IgD-negative memory B cell (primary cell): ENCODE data around the gene GHRHR. TPM values are rescaled to one million over a fixed set of nuclear protein-coding genes. Genes with fewer than 3 reads are reported as not detected.

Experiments
- H3K27ac Mint-ChIP-seq, 3 donors: one replicate each; pipeline ENCODE4 v1.8.0; 2020 to 2022; ENCODE audit warnings: mild to moderate bottlenecking in 3 of 3, mixed read lengths in 3 of 3, moderate library complexity in 1 of 3
- H3K27me3 Mint-ChIP-seq: one replicate; pipeline ENCODE4 v1.8.0; 2021; ENCODE audit warnings: mixed read lengths
- H3K36me3 Mint-ChIP-seq: one replicate; pipeline ENCODE4 v1.8.0; 2020; ENCODE audit warnings: mild to moderate bottlenecking, mixed read lengths
- H3K4me1 Mint-ChIP-seq, 3 donors: one replicate each; pipeline ENCODE4 v1.8.0; 2020 to 2022; ENCODE audit warnings: mixed read lengths in 3 of 3, mild to moderate bottlenecking in 1 of 3
- H3K4me3 Mint-ChIP-seq, 4 donors: one replicate each; pipeline ENCODE4 v1.8.0; 2020 to 2022; ENCODE audit warnings: mild to moderate bottlenecking in 4 of 4, mixed read lengths in 4 of 4, moderate library complexity in 3 of 4
- H3K9me3 Mint-ChIP-seq, 3 donors: one replicate each; pipeline ENCODE4 v1.8.0; 2020 to 2021; ENCODE audit warnings: mixed read lengths in 3 of 3, mild to moderate bottlenecking in 1 of 3
- polyA plus RNA-seq: library from polyadenylated mRNA; unstranded; fragments of 300-500 nt; fragmentation: Illumina TruSeq; gene quantifications from one replicate; pipeline ENCODE4 v1.2.3, GENCODE V29; 2021

GHRHR gene
- polyA plus RNA-seq, 1 donor from 2014 or later = not detected

- Mint-ChIP-seq H3K27me3 (peaks cover 30% of the 10 kb centered on the region), H3K4me3 (no peak overlapping the region), H3K4me1 (peaks cover 0 to 6% (median 4%) of the 10 kb centered on the region in 3 donors), H3K9me3 (no peaks in the 10 kb centered on the region), H3K36me3 (no peaks in the 10 kb centered on the region), H3K27ac (no peak overlapping the region)
These were observed 17.0 kb downstream of the GHRHR start for GRCh38 chr7:30980751-30981150.

- Mint-ChIP-seq H3K27ac (peak overlapping the region in 1 of 3 donors; percentile 23), H3K27me3 (peaks cover 30% of the 10 kb centered on the region), H3K36me3 (no peaks in the 10 kb centered on the region), H3K9me3 (no peaks in the 10 kb centered on the region), H3K4me1 (peaks cover 0 to 7% (median 6%) of the 10 kb centered on the region in 3 donors), H3K4me3 (peak overlapping the region in 2 of 4 donors; percentile 65 to 68)
These were observed 19.5 kb downstream of the GHRHR start for GRCh38 chr7:30983042-30983913.

- peak overlapping the region in 2 of 4 donors; percentile 65 to 68 for H3K4me3 Mint-ChIP-seq
- H3K36me3 Mint-ChIP-seq = no peaks in the 10 kb centered on the region
- H3K27me3 Mint-ChIP-seq = peaks cover 30% of the 10 kb centered on the region
- peak overlapping the region in 1 of 3 donors; percentile 23 for H3K27ac Mint-ChIP-seq
- peaks cover 0 to 7% (median 6%) of the 10 kb centered on the region in 3 donors for H3K4me1 Mint-ChIP-seq
- no peaks in the 10 kb centered on the region for H3K9me3 Mint-ChIP-seq
These were observed 20.1 kb downstream of the GHRHR start for GRCh38 chr7:30983914-30984247.

- no peaks in the 10 kb centered on the region for H3K9me3 Mint-ChIP-seq
- peak overlapping the region in 1 of 3 donors; percentile 23 for H3K27ac Mint-ChIP-seq
- no peaks in the 10 kb centered on the region for H3K36me3 Mint-ChIP-seq
- H3K4me3 Mint-ChIP-seq = no peak overlapping the region
- H3K4me1 Mint-ChIP-seq = peaks cover 0 to 7% (median 6%) of the 10 kb centered on the region in 3 donors
- peaks cover 30% of the 10 kb centered on the region for H3K27me3 Mint-ChIP-seq
These were observed 20.8 kb downstream of the GHRHR start for GRCh38 chr7:30984359-30985107.

- Mint-ChIP-seq H3K27ac (no peak overlapping the region), H3K27me3 (peaks cover 27% of the 10 kb centered on the region), H3K9me3 (no peaks in the 10 kb centered on the region)
These were observed 22.0 kb downstream of the GHRHR start for GRCh38 chr7:30985756-30986155.

GRCh38 chr7:30986331-30986730 is 22.6 kb downstream of the GHRHR start:
- H3K36me3 Mint-ChIP-seq = no peaks in the 10 kb centered on the region
- peaks cover 0 to 7% (median 6%) of the 10 kb centered on the region in 3 donors for H3K4me1 Mint-ChIP-seq
- peaks cover 25% of the 10 kb centered on the region for H3K27me3 Mint-ChIP-seq
- H3K27ac Mint-ChIP-seq = no peak overlapping the region
- no peaks in the 10 kb centered on the region for H3K9me3 Mint-ChIP-seq
- H3K4me3 Mint-ChIP-seq = no peak overlapping the region

More at GRCh38 chr7:30985756-30986155, 22.0 kb downstream of the GHRHR start:
- Mint-ChIP-seq H3K36me3 (no peaks in the 10 kb centered on the region), H3K4me3 (no peak overlapping the region), H3K4me1 (peaks cover 0 to 7% (median 6%) of the 10 kb centered on the region in 3 donors)

- H3K27me3 Mint-ChIP-seq = peaks cover 25% of the 10 kb centered on the region
- no peak overlapping the region for H3K4me3 Mint-ChIP-seq
- no peaks in the 10 kb centered on the region for H3K9me3 Mint-ChIP-seq
- H3K36me3 Mint-ChIP-seq = no peaks in the 10 kb centered on the region
- no peak overlapping the region for H3K27ac Mint-ChIP-seq
- H3K4me1 Mint-ChIP-seq = peaks cover 0 to 7% (median 6%) of the 10 kb centered on the region in 3 donors
These were observed 23.0 kb downstream of the GHRHR start for GRCh38 chr7:30986738-30987137.

GRCh38 chr7:30987178-30987577 is 23.4 kb downstream of the GHRHR start:
- peaks cover 25% of the 10 kb centered on the region for H3K27me3 Mint-ChIP-seq
- H3K27ac Mint-ChIP-seq = no peak overlapping the region
- no peaks in the 10 kb centered on the region for H3K9me3 Mint-ChIP-seq
- peaks cover 0 to 7% (median 6%) of the 10 kb centered on the region in 3 donors for H3K4me1 Mint-ChIP-seq
- no peak overlapping the region for H3K4me3 Mint-ChIP-seq
- H3K36me3 Mint-ChIP-seq = no peaks in the 10 kb centered on the region

- H3K27me3 Mint-ChIP-seq = peaks cover 25% of the 10 kb centered on the region
- no peaks in the 10 kb centered on the region for H3K36me3 Mint-ChIP-seq
- peak overlapping the region in 1 of 4 donors; percentile 27 for H3K4me3 Mint-ChIP-seq
- no peak overlapping the region for H3K27ac Mint-ChIP-seq
- H3K9me3 Mint-ChIP-seq = no peaks in the 10 kb centered on the region
- H3K4me1 Mint-ChIP-seq = peaks cover 0 to 7% (median 6%) of the 10 kb centered on the region in 3 donors
These were observed 24.2 kb downstream of the GHRHR start for GRCh38 chr7:30987936-30988335.

- no peak overlapping the region for H3K4me3 Mint-ChIP-seq
- peaks cover 0 to 5% (median 3%) of the 10 kb centered on the region in 3 donors for H3K4me1 Mint-ChIP-seq
- no peaks in the 10 kb centered on the region for H3K36me3 Mint-ChIP-seq
- no peak overlapping the region for H3K27ac Mint-ChIP-seq
- peaks cover 23% of the 10 kb centered on the region for H3K27me3 Mint-ChIP-seq
- H3K9me3 Mint-ChIP-seq = no peaks in the 10 kb centered on the region
These were observed 24.7 kb downstream of the GHRHR start for GRCh38 chr7:30988351-30989005.

- no peak overlapping the region for H3K4me3 Mint-ChIP-seq
- H3K27me3 Mint-ChIP-seq = peaks cover 19% of the 10 kb centered on the region
- peaks cover 0 to 2% (median 0%) of the 10 kb centered on the region in 3 donors for H3K4me1 Mint-ChIP-seq
- H3K36me3 Mint-ChIP-seq = no peaks in the 10 kb centered on the region
- H3K9me3 Mint-ChIP-seq = no peaks in the 10 kb centered on the region
- no peak overlapping the region for H3K27ac Mint-ChIP-seq
These were observed 25.5 kb downstream of the GHRHR start for GRCh38 chr7:30989008-30989823.

- Mint-ChIP-seq H3K9me3 (no peaks in the 10 kb centered on the region), H3K27me3 (peaks cover 16% of the 10 kb centered on the region), H3K27ac (no peak overlapping the region), H3K36me3 (no peaks in the 10 kb centered on the region), H3K4me3 (peak overlapping the region in 1 of 4 donors; percentile 63), H3K4me1 (peaks cover 0 to 2% (median 0%) of the 10 kb centered on the region in 3 donors)
These were observed 26.3 kb downstream of the GHRHR start for GRCh38 chr7:30989824-30990672.

GRCh38 chr7:30990673-30991170 is 27.0 kb downstream of the GHRHR start:
- no peak overlapping the region for H3K27ac Mint-ChIP-seq

More at GRCh38 chr7:30990673-30991170, 27.0 kb downstream of the GHRHR start:
- Mint-ChIP-seq H3K4me3 (no peak overlapping the region), H3K4me1 (peaks cover 0 to 2% (median 0%) of the 10 kb centered on the region in 3 donors), H3K27me3 (peaks cover 10% of the 10 kb centered on the region), H3K36me3 (no peaks in the 10 kb centered on the region), H3K9me3 (no peaks in the 10 kb centered on the region)
